Measurements from ENCODE around the gene ATOSB.
A peak's percentile ranks its signal among the peaks of the same experiment; 100 is the strongest.

The ATOSB gene

DNA sequence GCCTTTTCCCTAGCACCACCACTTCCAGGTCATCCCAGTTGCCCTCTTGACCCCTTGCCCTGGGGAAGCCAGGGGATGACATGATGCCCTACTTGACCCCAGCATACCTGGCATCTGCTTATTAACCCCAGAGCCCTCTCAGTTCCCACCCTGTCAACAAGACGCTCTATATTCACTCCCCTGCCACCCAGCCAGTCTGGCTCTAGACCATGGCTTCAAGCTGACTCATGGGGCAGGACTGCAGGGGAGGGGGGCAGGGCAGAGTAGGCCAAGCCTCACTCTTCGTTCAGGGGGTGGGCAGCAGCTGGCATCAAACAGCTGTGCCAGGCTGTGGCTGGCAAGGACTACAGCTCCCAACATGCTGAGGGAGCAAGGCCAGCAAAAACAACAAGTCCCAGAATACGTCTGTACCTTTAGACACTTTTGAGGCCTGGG lies 5.3 kb downstream of the ATOSB start:
- no peak for DNase-seq (ENCODE audit: low spot score)
- TF ChIP-seq, protein P1, sequence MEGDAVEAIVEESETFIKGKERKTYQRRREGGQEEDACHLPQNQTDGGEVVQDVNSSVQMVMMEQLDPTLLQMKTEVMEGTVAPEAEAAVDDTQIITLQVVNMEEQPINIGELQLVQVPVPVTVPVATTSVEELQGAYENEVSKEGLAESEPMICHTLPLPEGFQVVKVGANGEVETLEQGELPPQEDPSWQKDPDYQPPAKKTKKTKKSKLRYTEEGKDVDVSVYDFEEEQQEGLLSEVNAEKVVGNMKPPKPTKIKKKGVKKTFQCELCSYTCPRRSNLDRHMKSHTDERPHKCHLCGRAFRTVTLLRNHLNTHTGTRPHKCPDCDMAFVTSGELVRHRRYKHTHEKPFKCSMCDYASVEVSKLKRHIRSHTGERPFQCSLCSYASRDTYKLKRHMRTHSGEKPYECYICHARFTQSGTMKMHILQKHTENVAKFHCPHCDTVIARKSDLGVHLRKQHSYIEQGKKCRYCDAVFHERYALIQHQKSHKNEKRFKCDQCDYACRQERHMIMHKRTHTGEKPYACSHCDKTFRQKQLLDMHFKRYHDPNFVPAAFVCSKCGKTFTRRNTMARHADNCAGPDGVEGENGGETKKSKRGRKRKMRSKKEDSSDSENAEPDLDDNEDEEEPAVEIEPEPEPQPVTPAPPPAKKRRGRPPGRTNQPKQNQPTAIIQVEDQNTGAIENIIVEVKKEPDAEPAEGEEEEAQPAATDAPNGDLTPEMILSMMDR (IDR thresholded peaks at IDR 0.05; ENCODE audit: extremely low read depth, missing control alignments) = no peak

DNA sequence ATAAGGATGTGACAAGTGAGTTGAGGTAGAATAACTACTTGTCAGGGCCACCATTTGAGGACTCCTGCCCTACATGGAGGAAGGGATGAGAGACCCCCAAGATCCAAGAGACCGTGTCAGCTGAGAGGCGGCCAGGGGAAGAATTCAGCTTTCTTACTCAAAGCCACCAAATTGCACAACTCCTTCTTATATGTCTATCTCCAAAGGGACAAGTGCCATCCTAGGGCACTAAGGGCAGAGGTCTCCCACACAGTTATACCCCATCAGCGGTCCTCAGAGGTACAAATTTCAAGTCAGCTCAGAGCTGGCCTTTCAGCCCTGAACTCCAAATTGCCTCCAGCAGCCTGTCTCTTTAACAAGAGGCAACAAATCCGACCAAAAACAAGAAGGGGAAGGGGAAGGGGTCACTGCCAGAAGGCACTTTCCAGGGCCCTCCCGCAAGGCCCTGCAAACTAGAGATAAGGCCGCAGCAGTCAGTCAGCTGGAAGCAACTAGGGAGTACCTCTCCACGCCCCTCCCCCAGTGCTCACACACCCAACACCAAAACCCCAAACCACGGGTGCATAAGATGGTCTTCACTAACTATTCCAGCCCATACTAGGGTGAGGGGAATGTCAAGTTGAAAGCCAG lies 6.6 kb downstream of the ATOSB start:
- TF ChIP-seq, protein P1 (IDR thresholded peaks at IDR 0.05; ENCODE audit: extremely low read depth, missing control alignments) = no peak
- DNase-seq (ENCODE audit: low spot score) = peak; percentile 2

DNA sequence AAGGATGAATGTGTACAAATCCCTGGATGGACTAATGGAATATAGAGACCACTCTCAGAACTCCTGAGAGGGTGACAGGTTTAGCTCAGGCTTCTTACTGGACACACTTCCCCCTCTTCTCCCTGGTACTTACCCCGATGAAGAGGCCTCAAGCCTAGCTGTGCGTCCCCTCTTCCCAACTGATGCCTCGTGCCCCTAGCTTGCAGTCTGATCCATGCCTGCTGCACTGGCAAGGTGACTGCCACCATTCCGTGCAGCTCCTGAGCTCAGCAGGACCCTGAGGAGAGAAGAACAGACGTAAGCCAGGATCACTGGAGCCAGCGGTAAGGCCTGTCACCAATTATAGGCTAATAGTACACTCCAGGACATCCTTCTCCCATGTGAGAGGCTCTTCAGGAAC lies 7.2 kb downstream of the ATOSB start:
- TF ChIP-seq, protein P1 (IDR thresholded peaks at IDR 0.05; ENCODE audit: extremely low read depth, missing control alignments) = no peak
- peak; percentile 5 for DNase-seq (ENCODE audit: low spot score)

DNA sequence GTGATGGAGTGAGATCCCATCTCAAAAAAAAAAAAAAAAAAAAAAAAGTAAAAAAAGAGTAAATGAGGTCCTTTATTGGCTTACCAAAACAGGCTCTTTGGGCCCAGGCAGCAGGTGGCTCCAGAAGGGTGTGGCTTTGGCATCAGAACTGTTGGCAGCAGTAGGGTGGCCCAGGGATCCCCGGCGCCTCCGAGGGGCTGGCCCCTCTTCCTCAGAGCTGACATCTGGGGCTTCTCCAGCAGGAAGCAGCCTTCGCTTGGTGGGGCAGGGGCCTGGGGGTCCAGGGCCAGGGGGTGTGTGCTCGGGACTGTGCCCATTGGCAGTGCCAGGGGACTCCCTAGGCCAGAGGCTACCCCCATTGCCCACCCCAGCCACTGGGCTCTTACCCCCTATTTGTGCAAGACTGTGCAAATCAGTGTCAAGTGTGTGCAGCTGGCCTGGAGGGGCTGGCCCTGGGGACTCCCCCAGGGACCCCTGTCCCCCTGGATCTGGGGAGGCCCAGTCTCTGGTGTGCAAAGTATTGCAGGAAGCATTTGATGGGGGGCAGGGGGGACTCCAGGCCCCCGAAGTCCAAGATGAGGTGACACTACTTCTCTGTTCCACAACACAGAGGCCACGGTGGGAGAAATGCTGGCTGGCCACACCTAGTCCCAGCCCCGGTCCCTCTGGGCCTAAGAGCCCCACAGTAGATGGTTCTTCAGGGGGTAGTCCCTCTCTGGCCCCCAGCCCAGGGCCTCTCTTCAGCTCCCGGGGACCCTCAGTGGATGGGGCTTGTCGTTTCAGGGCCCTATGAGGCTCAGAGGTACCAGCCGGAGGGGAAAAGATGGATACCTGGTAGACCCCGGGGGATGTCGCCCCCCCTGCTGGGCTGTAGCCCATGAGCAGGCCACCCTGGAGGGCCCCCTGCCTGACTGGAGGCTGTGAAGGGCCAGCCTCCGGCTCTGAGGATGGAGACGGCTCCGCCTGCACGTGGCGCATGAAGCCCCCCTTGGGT lies 8.1 kb downstream of the ATOSB start:
- peak; percentile 2 for DNase-seq (ENCODE audit: low spot score)

DNA sequence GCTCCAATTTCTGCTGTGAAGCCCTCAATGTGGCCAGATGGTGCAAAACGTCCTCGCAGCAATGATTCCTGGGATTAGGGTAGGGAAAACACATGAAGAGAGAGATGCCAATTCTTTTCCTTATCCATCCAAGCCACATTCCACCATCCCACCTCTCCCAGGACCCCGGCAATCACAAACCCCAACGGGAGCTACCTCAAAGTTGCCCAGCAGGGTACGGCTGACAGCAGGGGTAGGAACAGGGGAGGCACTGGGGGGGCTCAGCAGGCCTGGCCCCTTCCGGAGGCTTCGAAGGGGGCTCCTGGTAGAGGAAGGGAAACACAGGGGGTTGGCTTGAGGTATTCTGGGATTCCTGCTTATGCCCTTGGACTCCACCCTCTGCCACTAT lies 9.3 kb downstream of the ATOSB start:
- TF ChIP-seq, protein P1 (IDR thresholded peaks at IDR 0.05; ENCODE audit: extremely low read depth, missing control alignments) = no peak
- DNase-seq (ENCODE audit: low spot score) = peak; percentile 1

More for the DNA sequence above, 8.1 kb downstream of the ATOSB start:
- TF ChIP-seq, protein P1 (IDR thresholded peaks at IDR 0.05; ENCODE audit: extremely low read depth, missing control alignments) = no peak

DNA sequence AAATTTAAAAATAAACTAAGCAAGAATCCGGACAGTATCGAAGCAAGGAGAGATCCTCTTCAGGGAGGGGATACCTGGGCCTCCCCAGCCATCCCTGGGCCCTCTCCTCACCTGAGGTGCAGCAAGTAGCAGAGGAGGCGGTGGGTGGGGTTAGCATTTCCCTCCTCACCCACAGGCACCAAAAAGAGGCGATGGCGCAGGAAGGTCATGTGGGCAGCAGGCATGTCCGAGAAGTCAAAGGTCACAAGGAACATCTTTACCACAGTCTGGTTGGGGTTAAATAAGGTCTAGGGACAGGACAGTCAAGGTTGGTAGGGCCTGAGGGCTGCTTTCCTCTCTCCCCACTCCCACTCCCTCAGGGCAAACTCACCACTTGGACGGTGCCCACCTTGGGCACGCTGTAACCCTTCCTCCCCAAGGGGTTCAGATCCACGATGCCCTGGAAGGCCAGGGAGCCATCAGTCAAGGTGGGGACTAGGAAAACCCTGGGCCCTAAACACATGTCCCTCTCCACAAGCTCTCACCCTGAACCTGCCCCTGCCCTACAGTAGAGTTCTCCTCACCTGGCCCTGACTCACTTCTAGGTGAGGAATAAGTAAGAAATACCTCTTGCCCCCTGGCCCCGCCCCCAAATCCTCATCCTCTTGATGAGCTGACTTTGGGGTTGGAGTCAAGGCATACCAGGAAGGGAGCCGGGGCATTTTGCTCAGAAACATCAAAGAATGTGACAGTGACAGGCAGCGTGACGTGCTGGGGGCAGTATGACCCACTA lies 9.9 kb downstream of the ATOSB start:
- DNase-seq (ENCODE audit: low spot score) = peak; percentile 1
- TF ChIP-seq, protein P1 (IDR thresholded peaks at IDR 0.05; ENCODE audit: extremely low read depth, missing control alignments) = no peak
